DOHH2 (cell line): ENCODE results near the gene FAS.

Experiments
- CTCF ChIP-seq: fragments of 200-600 bp; sonication (generic); IDR thresholded peaks from one replicate; pipeline ENCODE4 v1.5.1; 2014; ENCODE audit warnings: antibody characterized with exemption, mild to moderate bottlenecking, low read depth, low read length; ENCODE audit not compliant: poor library complexity, severe bottlenecking
- EZH2phosphoT487 ChIP-seq: fragments of 200-600 bp; sonication (generic); IDR thresholded peaks from 2 replicates; pipeline ENCODE4 v1.6.1; 2017; ENCODE audit warnings: borderline replicate concordance, mild to moderate bottlenecking, antibody characterized with exemption, low read length, moderate library complexity, mixed read lengths

- TF ChIP-seq CTCF (no peak), EZH2phosphoT487 (no peak)
Observed at GRCh38 chr10:88961266-88961665, 29.3 kb upstream of the FAS start.
